HEK293 (cell line): Measurements from ENCODE around the gene INO80E.
A peak's percentile ranks its signal among the peaks of the same experiment; 100 is the strongest.

Experiments used
- CTCF ChIA-PET: fragments of 350-600 bp; formaldehyde crosslinking; extraction: SDS; loops from one replicate; lab custom pipeline; 2021; ENCODE audit warnings: antibody characterized with exemption; lab: Yijun Ruan, JAX
- POLR2A ChIA-PET: fragments of 300-600 bp; formaldehyde crosslinking; extraction: SDS; loops from one replicate; lab custom pipeline; 2020; ENCODE audit warnings: antibody characterized with exemption, inconsistent platforms; lab: Yijun Ruan, JAX
- H3K27ac ChIP-seq: fragments of 200-500 bp; sonication (Bioruptor generic); 2 replicates; pipeline ENCODE4 v1.5.1; 2014; ENCODE audit warnings: low read depth, low read length, control low read depth, inconsistent platforms; ENCODE audit errors: extremely low read depth
- H3K36me3 ChIP-seq, 2 experiments: fragments of 200-500 bp in 1 of 2; sonication (Bioruptor generic) in 1 of 2; 1 replicate in 1 of 2; 2 replicates in 1 of 2; pipeline ENCODE4 v1.5.1; 2014 to 2017; ENCODE audit warnings: inconsistent platforms in 2 of 2, low read length in 2 of 2; ENCODE audit not compliant: control insufficient read depth in 2 of 2, insufficient read depth in 1 of 2
- H3K4me1 ChIP-seq: fragments of 200-500 bp; sonication (Bioruptor generic); 2 replicates; pipeline ENCODE4 v1.5.1; 2014; ENCODE audit warnings: mild to moderate bottlenecking, low read length, inconsistent platforms; ENCODE audit not compliant: control insufficient read depth, insufficient read depth
- H3K4me3 ChIP-seq: 2 replicates; pipeline ENCODE4 v1.5.1; 2011; ENCODE audit warnings: low read depth, mild to moderate bottlenecking, control low read depth, low read length, moderate library complexity
- H3K9me3 ChIP-seq: fragments of 200-500 bp; sonication (Bioruptor generic); 2 replicates; pipeline ENCODE4 v1.5.1; 2014; ENCODE audit warnings: low read depth, low read length, inconsistent platforms; ENCODE audit not compliant: control insufficient read depth, insufficient read depth
- ZBTB17 ChIP-seq: fragments of 450-650 bp; formaldehyde crosslinking; IDR thresholded peaks from 2 replicates; pipeline ENCODE4 v1.5.1; 2016; ENCODE audit warnings: missing biosample characterization, missing genetic modification characterization
- ZNF133 ChIP-seq: fragments of 450-650 bp; formaldehyde crosslinking; IDR thresholded peaks from 2 replicates; pipeline ENCODE4 v1.5.1; 2016; ENCODE audit warnings: missing biosample characterization, missing genetic modification characterization
- ZNF140 ChIP-seq: fragments of 450-650 bp; formaldehyde crosslinking; IDR thresholded peaks from 2 replicates; pipeline ENCODE4 v1.5.1; 2016; ENCODE audit warnings: missing biosample characterization, missing genetic modification characterization
- ZNF274 ChIP-seq, 2 experiments: fragments of 200-500 bp in 1 of 2; fragments of 450-650 bp in 1 of 2; sonication (Bioruptor generic) in 1 of 2; formaldehyde crosslinking in 1 of 2; IDR thresholded peaks; 2 replicates each; pipeline versions ENCODE4 v1.5.1 to v1.6.1; 2014 to 2016; ENCODE audit warnings: borderline replicate concordance in 1 of 2, inconsistent platforms in 1 of 2, low read length in 1 of 2, missing biosample characterization in 1 of 2, missing genetic modification characterization in 1 of 2
- ZNF302 ChIP-seq: fragments of 450-650 bp; formaldehyde crosslinking; IDR thresholded peaks from 2 replicates; pipeline ENCODE4 v1.5.1; 2016; ENCODE audit warnings: missing biosample characterization, missing genetic modification characterization, low read depth
- ZNF404 ChIP-seq: fragments of 450-650 bp; formaldehyde crosslinking; IDR thresholded peaks from 2 replicates; pipeline ENCODE4 v1.5.1; 2017; ENCODE audit warnings: missing biosample characterization, missing genetic modification characterization
- ZNF426 ChIP-seq: fragments of 450-650 bp; formaldehyde crosslinking; IDR thresholded peaks from 2 replicates; pipeline ENCODE4 v1.5.1; 2017; ENCODE audit warnings: missing biosample characterization, missing genetic modification characterization, mild to moderate bottlenecking, inconsistent platforms, moderate library complexity
- ZNF560 ChIP-seq: fragments of 450-650 bp; formaldehyde crosslinking; IDR thresholded peaks from 2 replicates; pipeline ENCODE4 v1.5.1; 2017; ENCODE audit warnings: missing biosample characterization, missing genetic modification characterization, borderline replicate concordance
- ZNF585B ChIP-seq: fragments of 450-650 bp; formaldehyde crosslinking; IDR thresholded peaks from 2 replicates; pipeline ENCODE4 v1.5.1; 2016; ENCODE audit warnings: missing biosample characterization, missing genetic modification characterization
- ZNF600 ChIP-seq: fragments of 450-650 bp; formaldehyde crosslinking; IDR thresholded peaks from 2 replicates; pipeline ENCODE4 v1.5.1; 2016; ENCODE audit warnings: missing biosample characterization, missing genetic modification characterization
- ZNF664 ChIP-seq: fragments of 450-650 bp; formaldehyde crosslinking; IDR thresholded peaks from 2 replicates; pipeline ENCODE4 v1.5.1; 2016; ENCODE audit warnings: missing biosample characterization, missing genetic modification characterization
- ZNF830 ChIP-seq: fragments of 450-650 bp; IDR thresholded peaks from 2 replicates; pipeline ENCODE4 v1.5.0; 2018; ENCODE audit warnings: missing biosample characterization, missing genetic modification characterization, low read depth, mild to moderate bottlenecking, moderate library complexity
- ZXDB ChIP-seq: fragments of 450-650 bp; formaldehyde crosslinking; IDR thresholded peaks from 2 replicates; pipeline ENCODE4 v1.5.1; 2016; ENCODE audit warnings: missing biosample characterization, missing genetic modification characterization
- TF ChIP-seq, protein P1 (sequence below): fragments of 450-650 bp; formaldehyde crosslinking; IDR thresholded peaks from 2 replicates; pipeline ENCODE4 v1.5.1; 2016; ENCODE audit warnings: missing biosample characterization, missing genetic modification characterization
- TF ChIP-seq, protein P2 (sequence below): fragments of 450-650 bp; formaldehyde crosslinking; IDR thresholded peaks from 2 replicates; pipeline ENCODE4 v1.5.1; 2016; ENCODE audit warnings: missing biosample characterization, missing genetic modification characterization
- TF ChIP-seq, protein P3 (sequence below): fragments of 450-650 bp; formaldehyde crosslinking; IDR thresholded peaks from 2 replicates; pipeline ENCODE4 v1.5.1; 2016; ENCODE audit warnings: missing biosample characterization, missing genetic modification characterization
- TF ChIP-seq, protein P4 (sequence below): fragments of 450-650 bp; formaldehyde crosslinking; IDR thresholded peaks from 2 replicates; pipeline ENCODE4; 2016; ENCODE audit warnings: missing biosample characterization, missing genetic modification characterization
- TF ChIP-seq, protein P5 (sequence below): fragments of 450-650 bp; formaldehyde crosslinking; IDR thresholded peaks from 2 replicates; pipeline ENCODE4 v1.5.1; 2016; ENCODE audit warnings: missing biosample characterization, missing genetic modification characterization, borderline replicate concordance
- TF ChIP-seq, protein P6 (sequence below): fragments of 450-650 bp; formaldehyde crosslinking; IDR thresholded peaks from 2 replicates; pipeline ENCODE4 v1.5.1; 2016; ENCODE audit warnings: missing biosample characterization, missing genetic modification characterization

The INO80E gene

DNA sequence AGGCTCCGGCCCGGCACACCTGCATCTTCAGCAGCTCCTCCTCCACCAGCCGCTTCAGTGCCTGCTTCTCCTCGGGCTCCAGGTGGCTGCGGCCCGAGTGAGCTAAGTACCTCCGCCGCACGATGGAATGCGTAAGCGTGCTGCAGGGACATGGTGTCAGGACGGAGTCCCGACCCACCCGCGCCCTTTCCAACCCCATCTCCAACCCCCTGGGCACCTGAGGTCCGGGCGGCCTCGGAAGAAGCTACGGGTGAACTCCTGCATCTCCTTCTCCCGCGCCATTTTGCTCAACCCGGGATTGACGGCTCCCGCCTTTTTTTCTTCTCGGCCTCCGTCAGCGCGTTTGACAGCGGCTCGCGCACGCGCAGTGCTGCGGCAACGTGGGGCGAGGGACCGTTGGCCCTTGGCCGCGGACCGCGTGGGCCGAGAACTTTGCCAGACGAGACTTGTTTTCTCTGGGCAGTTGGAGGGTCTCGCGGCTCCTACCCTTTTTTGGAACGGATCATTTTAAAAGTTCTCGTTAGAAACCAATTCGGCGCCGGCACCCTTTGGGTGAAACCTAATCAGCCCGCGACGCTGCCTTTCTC, 624 bp upstream of the INO80E start, which contains the start of gene HIRIP3 (continued):
- TF ChIP-seq, protein P1, sequence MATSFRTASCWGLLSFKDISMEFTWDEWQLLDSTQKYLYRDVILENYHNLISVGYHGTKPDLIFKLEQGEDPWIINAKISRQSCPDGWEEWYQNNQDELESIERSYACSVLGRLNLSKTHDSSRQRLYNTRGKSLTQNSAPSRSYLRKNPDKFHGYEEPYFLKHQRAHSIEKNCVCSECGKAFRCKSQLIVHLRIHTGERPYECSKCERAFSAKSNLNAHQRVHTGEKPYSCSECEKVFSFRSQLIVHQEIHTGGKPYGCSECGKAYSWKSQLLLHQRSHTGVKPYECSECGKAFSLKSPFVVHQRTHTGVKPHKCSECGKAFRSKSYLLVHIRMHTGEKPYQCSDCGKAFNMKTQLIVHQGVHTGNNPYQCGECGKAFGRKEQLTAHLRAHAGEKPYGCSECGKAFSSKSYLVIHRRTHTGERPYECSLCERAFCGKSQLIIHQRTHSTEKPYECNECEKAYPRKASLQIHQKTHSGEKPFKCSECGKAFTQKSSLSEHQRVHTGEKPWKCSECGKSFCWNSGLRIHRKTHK (tag by site-specific recombination): no peak
- TF ChIP-seq ZNF600 (peak; percentile 85), ZNF140 (tag by site-specific recombination) (no peak), ZNF585B (tag by site-specific recombination) (no peak), ZNF560 (tag by site-specific recombination) (no peak), ZNF426 (no peak), ZNF830 (tag by site-specific recombination) (no peak)
- TF ChIP-seq, protein P2, sequence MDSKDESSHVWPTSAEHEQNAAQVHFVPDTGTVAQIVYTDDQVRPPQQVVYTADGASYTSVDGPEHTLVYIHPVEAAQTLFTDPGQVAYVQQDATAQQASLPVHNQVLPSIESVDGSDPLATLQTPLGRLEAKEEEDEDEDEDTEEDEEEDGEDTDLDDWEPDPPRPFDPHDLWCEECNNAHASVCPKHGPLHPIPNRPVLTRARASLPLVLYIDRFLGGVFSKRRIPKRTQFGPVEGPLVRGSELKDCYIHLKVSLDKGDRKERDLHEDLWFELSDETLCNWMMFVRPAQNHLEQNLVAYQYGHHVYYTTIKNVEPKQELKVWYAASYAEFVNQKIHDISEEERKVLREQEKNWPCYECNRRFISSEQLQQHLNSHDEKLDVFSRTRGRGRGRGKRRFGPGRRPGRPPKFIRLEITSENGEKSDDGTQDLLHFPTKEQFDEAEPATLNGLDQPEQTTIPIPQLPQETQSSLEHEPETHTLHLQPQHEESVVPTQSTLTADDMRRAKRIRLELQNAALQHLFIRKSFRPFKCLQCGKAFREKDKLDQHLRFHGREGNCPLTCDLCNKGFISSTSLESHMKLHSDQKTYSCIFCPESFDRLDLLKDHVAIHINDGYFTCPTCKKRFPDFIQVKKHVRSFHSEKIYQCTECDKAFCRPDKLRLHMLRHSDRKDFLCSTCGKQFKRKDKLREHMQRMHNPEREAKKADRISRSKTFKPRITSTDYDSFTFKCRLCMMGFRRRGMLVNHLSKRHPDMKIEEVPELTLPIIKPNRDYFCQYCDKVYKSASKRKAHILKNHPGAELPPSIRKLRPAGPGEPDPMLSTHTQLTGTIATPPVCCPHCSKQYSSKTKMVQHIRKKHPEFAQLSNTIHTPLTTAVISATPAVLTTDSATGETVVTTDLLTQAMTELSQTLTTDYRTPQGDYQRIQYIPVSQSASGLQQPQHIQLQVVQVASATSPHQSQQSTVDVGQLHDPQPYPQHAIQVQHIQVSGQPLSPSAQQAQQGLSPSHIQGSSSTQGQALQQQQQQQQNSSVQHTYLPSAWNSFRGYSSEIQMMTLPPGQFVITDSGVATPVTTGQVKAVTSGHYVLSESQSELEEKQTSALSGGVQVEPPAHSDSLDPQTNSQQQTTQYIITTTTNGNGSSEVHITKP (tag by site-specific recombination): peak; percentile 56; the same call in 1 of the 2 replicates
- TF ChIP-seq, protein P3, sequence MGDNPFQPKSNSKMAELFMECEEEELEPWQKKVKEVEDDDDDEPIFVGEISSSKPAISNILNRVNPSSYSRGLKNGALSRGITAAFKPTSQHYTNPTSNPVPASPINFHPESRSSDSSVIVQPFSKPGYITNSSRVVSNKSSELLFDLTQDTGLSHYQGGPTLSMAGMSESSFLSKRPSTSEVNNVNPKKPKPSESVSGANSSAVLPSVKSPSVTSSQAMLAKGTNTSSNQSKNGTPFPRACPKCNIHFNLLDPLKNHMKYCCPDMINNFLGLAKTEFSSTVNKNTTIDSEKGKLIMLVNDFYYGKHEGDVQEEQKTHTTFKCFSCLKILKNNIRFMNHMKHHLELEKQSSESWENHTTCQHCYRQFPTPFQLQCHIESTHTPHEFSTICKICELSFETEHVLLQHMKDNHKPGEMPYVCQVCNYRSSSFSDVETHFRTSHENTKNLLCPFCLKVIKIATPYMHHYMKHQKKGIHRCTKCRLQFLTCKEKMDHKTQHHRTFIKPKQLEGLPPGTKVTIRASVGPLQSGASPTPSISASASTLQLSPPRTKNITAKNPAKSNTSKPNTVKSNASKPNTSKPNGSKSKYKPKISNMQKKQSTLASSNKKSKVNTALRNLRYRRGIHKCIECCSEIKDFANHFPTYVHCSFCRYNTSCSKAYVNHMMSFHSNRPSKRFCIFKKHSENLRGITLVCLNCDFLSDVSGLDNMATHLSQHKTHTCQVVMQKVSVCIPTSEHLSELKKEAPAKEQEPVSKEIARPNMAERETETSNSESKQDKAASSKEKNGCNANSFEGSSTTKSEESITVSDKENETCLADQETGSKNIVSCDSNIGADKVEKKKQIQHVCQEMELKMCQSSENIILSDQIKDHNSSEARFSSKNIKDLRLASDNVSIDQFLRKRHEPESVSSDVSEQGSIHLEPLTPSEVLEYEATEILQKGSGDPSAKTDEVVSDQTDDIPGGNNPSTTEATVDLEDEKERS (tag by site-specific recombination): no peak
- TF ChIP-seq, protein P4, sequence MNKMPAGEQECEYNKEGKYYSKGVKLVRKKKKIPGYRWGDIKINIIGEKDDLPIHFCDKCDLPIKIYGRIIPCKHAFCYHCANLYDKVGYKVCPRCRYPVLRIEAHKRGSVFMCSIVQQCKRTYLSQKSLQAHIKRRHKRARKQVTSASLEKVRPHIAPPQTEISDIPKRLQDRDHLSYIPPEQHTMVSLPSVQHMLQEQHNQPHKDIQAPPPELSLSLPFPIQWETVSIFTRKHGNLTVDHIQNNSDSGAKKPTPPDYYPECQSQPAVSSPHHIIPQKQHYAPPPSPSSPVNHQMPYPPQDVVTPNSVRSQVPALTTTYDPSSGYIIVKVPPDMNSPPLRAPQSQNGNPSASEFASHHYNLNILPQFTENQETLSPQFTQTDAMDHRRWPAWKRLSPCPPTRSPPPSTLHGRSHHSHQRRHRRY (tag by site-specific recombination): peak; percentile 64; the same call in 1 of the 2 replicates

DNA sequence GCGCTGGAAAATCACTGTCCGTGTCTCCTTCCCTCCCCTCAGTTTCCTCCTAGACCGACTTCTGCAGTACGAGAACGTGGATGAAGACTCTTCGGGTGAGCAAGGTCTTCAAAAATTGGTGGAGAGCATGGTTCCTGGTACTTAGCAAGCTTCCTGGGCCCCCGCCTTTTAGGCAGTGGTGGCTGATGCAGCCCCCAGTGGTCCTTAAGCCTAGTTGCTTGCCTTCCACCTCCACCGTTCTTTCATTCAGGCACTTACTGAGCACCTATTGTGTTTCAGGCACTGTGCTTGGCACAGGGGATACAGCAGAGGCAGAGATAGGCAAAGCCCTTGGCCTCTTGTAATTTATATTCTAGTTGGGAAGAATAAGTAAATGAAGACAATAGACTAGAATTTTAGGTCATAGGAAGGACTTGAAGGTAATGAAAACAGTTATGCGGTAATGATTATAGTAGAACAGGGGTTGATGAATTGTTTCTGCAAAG, 767 bp downstream of the INO80E start:
- Histone ChIP-seq H3K4me3 (peak overlapping the region; percentile 93), H3K27ac (peak overlapping the region; percentile 91; the same call in 1 of the 2 replicates), H3K4me1 (no peaks in the 10 kb centered on the region; the same call in 1 of the 2 replicates), H3K9me3 (no peaks in the 10 kb centered on the region), H3K36me3 (peaks cover 8 to 77% of the 10 kb centered on the region in 2 experiments)
- ChIA-PET CTCF (interaction anchor here (0.6 to 2.1 kb wide), 13 partner anchors 10 to 275 kb away, joined by 3 to 12 read pairs (median 4); partner anchors contain the start of genes PAGR1 and PRRT2), POLR2A (interaction anchor here (0.6 to 4.0 kb wide), 7 partner anchors 8 to 396 kb away, joined by 3 to 42 read pairs (median 5); partner anchors contain the start of gene TAOK2)
- TF ChIP-seq ZNF664 (tag by site-specific recombination) (peak; percentile 95), ZBTB17 (tag by site-specific recombination) (peak; percentile 15; the same call in 1 of the 2 replicates), ZNF133 (no peak), ZNF274 (IDR thresholded peaks at IDR 0.05; ENCODE audit: low read length) (no peak), ZNF274 (tag by site-specific recombination; IDR thresholded peaks at IDR 0.05; ENCODE audit: borderline replicate concordance) (no peak), ZNF404 (tag by site-specific recombination) (no peak), ZNF302 (tag by site-specific recombination) (no peak), ZXDB (tag by site-specific recombination) (no peak)
- TF ChIP-seq, protein P5, sequence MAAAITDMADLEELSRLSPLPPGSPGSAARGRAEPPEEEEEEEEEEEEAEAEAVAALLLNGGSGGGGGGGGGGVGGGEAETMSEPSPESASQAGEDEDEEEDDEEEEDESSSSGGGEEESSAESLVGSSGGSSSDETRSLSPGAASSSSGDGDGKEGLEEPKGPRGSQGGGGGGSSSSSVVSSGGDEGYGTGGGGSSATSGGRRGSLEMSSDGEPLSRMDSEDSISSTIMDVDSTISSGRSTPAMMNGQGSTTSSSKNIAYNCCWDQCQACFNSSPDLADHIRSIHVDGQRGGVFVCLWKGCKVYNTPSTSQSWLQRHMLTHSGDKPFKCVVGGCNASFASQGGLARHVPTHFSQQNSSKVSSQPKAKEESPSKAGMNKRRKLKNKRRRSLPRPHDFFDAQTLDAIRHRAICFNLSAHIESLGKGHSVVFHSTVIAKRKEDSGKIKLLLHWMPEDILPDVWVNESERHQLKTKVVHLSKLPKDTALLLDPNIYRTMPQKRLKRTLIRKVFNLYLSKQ (tag by site-specific recombination): no peak
- TF ChIP-seq, protein P6, sequence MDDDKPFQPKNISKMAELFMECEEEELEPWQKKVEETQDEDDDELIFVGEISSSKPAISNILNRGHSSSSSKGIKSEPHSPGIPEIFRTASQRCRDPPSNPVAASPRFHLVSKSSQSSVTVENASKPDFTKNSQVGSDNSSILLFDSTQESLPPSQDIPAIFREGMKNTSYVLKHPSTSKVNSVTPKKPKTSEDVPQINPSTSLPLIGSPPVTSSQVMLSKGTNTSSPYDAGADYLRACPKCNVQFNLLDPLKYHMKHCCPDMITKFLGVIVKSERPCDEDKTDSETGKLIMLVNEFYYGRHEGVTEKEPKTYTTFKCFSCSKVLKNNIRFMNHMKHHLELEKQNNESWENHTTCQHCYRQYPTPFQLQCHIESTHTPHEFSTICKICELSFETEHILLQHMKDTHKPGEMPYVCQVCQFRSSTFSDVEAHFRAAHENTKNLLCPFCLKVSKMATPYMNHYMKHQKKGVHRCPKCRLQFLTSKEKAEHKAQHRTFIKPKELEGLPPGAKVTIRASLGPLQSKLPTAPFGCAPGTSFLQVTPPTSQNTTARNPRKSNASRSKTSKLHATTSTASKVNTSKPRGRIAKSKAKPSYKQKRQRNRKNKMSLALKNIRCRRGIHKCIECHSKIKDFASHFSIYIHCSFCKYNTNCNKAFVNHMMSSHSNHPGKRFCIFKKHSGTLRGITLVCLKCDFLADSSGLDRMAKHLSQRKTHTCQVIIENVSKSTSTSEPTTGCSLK (tag by site-specific recombination): no peak
